Stimulated activated CD8-positive, alpha-beta memory T cell treated with anti-CD3 and anti-CD28 coated beads, Interleukin-15, amount 100 ng/mL, for 4 hours (primary cell): Measurements from ENCODE around the gene PCYT2.

Experiments
- DNase-seq, 2 donors: peaks; one replicate each; pipeline ENCODE4 v3.0.0-alpha.2; 2020; ENCODE audit warnings: low read depth in 2 of 2

The PCYT2 gene

DNA sequence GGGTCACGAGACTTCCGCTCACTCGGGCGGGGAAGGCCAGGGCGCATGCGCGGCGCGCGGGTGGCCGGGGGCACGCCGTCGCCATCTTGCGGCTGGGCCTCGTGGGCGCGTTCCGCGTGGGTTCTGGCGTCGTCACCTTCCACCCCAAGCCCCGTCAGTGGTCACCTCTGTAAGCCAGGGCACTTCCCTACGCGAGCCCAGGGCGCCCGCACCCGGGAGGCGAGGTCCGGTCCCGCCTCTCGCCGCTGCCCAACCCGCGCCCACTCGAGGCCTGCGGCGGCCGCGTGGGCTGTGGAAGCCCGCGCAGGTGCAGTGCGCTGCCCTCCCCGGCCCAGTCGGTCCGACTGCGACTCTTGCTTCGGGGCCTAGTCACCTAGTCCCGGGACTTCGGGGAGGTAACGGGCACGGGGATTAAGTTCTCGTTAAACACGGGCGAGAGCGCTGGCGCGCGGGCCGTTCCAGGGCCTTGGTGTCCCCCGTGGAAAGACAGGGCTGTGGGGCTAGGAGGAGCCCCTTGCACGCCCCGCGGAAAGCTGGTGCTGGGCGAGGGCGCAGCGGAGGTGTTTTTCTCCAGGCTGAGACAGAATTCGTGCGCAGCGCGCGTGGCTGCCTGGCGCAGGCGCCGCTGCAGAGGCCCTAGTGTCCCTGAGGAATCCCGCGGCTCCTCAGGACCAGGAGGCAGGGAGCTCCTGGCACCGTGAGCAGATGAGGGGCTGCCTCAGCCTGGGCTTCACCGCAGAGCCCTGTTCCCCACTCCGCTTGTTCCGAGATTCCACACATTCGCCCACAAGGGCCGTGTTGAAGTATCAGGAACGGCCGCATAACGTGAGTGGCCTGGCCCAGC is 39.6 kb downstream of the PCYT2 start:
- DNase-seq = peak; percentile 92 to 95

- DNase-seq = no peak
Measured at GRCh38 chr17:81870981-81871386, 40.2 kb downstream of the PCYT2 start, which contains the start of gene ARHGDIA. Gene ARHGDIA (minus strand): TSS chr17:81871337. CDS start chr17:81869930, 1,407 bp downstream.

DNA sequence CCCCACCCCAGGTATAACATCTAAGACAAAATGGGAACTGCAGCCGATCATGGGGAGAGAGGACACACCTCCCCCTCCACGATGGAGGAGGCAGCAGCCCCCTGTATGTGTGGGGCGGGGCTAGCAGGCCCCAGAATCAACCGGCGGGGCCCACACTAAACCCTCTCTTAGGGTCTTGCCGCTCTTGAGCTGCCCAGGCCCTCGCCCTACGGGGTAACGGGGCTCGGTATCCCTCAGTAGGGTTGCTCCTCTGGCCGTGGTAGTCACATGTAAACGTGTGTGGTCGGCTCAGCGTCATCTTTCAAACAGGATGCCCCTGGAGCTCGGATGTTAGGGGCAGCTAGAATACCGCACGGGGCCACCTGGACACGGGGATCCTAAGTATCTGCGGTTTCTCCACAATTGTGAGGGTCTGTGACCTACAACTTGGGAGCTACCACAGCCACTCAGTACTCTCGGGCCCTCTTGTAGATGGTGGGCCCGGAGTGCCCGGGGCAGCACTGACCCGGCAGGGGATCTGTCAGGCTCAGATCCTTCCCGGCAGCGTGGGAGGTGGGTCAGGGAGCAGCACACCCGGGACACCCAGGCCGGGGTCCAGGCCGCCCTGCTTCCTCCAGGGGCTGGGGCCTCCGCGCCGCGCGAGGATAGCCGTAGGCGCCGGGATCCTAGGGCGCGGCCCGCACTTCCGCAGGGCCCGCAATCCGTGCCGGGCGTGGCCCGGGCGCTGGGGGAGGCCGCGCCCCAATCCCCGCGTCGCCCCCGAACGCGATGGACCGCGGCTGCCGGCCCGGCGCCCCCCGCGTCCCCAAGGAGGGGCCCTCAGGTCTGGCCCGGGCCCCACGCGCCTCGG is 40.8 kb downstream of the PCYT2 start:
- DNase-seq = no peak

GRCh38 chr17:81869221-81870130 is 41.7 kb downstream of the PCYT2 start:
- DNase-seq = no peak

DNA sequence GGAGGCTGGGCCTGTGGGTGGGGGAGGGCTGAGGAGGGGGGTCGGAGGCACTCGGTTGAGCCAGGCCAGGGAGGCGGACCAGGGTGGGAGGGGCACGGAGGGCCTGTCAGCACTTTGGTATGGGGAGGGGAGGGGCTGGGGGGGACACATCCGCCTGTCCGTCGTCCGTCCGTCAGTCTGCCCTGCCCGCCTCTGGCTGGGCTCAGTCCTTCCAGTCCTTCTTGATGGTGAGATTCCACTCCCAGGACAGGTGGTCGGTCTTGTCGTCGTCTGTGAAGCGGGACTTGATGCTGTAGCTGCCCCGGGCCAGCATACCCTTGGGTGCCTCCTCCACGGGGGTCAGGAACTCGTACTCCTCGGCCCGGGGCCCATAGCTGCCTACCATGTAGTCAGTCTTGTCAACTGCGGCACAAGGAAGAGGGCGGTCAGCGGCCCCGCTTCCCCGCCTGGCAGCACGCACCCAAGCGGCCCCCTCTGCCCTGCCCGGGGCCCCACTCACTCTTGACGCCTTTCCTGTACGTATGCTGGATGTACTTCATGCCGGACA is 42.5 kb downstream of the PCYT2 start:
- no peak for DNase-seq

DNA sequence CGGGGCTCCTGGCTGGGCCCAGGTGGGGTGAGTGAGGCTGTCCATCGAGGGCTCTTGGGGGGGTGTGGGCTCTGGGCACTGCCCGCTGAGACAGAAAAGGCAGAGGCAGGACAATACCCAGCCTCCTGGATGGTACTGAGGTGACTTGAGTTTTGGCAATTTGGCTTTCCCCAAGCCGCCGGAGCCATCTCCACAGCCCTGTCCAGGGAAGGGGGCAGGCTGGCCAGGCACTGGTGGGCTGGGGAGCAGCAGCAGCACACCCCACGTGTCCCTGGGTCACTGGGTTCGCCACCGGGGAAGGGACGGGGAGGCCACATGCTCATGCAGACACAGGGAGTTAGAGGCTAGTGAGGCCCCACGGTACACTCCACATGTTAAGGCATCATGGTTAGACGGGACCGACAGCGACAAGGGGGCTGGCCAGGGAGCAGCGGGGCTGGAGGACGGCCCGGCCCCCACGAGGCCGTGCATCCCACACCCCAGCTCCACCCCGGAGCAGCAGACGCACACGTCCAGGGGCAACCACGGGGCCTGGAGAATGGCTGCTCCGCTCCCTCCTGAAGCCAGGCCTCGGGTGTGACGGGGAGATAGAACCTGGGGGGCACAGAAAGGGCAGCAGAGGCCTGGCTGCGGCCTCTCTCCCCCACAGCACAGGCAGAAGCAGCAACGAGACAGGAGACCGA is 43.1 kb downstream of the PCYT2 start:
- no peak for DNase-seq

DNA sequence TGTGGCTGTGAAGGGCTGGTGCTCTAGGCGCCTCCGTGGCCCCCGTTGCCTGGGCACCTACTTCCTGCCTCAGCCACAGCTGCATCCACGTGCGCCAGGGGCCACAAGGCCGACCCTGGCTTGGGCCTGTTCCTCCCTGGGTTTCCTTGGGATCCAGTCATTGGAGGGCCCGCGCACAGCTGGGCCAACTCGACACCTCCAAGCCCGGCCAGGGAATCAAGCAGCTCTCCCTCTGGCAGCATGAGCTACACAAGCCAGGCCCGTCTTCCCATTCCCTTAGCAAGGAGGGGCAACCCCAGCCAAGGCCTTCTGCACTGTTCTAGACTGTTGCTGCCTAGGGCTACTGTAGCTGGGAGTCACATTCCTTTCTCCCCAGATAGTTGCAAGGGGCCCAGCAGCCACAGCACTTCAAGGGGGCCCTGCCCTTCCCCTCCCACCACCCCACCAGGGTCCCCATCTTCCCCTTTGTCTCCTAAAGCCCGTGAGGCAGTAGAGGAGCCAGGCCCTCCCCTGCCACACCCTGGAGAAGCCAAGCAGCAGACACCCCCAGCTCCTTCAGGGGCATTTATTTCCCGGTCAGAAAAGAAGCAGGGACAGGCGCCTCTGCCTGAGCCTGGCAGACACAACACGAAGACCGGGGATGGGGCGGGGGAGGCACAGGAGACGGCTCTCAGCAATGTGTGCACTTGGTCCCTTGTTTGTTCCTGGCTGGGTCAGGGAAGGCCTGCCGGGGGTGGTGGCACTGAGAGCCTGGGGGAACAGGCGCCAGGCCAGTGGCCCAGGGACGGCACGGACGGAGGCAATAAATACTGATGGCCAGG is 43.8 kb downstream of the PCYT2 start:
- DNase-seq = no peak

DNA sequence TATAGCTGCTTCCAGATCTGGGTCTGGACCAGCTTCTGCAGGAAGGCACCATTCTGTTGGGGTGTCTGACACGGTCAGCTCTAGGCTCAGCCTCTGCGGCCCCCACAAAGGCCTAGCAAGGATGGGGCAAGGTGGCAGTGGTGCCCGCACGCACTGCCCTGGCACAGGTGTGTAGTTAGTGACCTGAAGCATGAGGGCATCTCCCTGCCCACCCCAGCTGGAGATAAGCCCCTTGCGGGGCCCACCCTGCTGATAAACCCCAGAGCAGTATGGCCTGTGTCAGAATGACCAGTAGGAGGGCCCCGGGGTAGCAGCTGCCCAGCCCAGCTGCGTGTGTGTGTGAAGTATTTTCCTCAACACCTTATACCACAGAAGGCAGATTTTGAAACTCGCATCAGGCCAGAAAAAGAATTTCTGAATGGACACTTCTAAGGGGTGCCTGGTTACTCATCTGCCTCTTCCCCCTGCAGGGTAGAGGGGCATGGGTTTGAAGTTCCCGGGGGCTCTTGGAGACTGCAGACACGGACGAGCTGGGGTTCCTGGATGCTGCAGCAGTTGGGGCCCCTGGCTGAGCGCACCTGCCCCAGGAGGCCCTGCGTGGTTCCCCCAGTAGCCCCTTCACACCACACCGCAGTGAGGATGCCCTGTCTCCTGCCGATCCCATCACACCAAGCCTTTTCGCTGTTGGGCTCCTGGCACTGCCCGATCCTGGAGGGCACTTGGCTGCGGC is 44.6 kb downstream of the PCYT2 start:
- DNase-seq = no peak

DNA sequence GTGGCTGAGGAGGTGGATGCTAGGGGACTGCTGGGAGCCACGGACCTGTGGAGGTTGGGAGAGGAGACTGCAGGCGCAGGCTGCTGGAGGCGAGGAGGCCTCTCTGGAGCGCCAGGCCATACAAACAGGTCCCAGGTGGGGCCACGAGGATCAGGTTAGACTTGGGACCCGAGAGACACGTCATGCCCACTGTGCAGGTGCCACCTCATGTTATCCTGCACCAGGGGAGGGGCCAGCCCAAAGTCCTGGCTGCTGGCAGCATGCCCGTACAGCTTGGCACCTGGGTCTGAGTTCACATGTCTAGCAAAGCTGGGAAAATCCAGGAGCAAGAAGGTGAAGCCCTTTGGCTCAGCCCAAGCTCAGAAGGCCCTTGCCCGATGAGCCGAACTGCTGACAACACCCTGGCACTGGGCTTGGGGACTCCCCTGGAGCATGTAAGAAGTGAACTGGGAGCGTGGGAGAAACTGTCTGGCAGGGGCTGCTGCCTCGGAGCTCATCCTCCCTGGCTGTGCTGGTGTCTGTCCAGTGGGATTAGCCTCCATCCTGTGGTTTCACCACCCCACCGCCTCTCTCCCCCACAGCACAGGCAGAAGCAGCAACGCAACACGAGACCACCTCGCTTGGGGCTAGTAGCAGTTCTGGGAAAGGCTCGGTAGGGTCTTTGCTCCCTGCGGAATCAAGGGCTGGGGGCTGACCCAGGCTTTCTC is 45.3 kb downstream of the PCYT2 start:
- DNase-seq = no peak

DNA sequence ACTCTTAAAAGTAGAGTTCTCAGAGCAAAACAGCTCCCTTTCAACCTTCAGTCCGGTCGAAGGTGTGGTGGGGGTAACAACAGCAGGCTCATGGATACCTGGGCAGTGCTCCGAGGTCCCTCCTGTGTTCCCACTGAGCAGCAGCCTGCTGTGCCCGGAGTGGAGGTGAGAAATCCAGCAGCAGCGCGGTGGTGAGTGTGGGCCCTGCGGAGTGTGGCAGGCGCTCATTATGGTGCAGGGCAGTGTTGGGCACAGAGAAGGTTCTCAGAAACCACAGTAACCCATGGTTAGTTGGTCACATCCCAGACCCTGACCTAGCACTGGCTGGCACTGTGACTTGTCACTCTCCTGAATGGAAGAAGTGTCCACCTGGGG is 45.9 kb downstream of the PCYT2 start:
- no peak for DNase-seq

DNA sequence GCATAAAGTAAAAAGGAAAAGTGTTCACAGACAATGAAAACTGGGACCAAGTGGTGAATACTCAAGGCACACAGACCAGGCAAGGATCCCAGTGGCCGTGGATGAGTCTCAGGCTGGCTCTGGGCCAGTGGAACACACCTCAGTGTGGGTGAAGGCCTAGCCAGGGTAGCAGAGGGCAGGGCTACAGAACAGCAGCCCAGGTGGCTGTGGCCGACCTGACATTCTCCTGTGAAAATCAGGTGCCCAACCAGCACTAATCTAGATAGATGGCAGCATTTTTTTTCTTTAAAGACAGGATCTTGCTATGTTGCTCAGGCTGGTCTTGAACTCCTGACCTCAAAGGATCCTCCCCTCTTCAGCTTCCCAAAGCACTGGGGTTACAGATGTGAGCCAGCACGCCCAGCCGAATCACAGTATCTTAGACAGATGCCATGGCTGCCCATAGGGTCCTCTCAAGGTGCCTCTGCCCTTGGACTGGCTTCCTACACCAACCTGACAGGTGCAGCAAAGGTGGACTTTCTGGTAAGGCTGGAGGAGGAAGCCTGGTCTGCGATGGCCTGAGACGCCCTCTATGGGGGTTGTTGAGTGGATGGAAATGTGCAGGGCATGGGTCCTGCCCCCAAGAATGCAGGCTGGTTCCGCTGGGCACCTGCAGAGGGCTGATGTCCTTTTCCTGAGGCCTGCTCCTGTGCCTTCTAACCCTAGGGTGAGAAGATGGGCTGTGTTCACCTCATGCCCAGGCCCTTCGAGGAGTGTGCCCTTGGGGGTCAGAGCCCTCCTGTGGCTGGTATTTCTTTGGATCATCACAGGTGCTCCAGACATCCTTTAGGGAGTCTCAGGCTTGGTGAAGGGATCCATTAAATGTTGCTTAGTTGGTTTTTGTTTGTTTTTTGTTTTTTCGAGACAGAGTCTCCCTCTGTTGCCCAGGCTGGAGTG is 47.1 kb downstream of the PCYT2 start:
- DNase-seq = no peak

GRCh38 chr17:81863123-81863675 is 48.0 kb downstream of the PCYT2 start:
- no peak for DNase-seq

GRCh38 chr17:81860756-81861568 is 50.2 kb downstream of the PCYT2 start:
- peak; percentile 97 to 99 for DNase-seq

- no peak for DNase-seq
Measured at GRCh38 chr17:81859906-81860755, 51.1 kb downstream of the PCYT2 start, which contains the start of gene P4HB. Gene P4HB (minus strand): TSS chr17:81860535. CDS start chr17:81860471, 64 bp downstream.
